ENCODE data around the gene PRSS22. TPM values are rescaled to one million over a fixed set of nuclear protein-coding genes. Genes with fewer than 3 reads are reported as not detected.

The PRSS22 gene
- polyA plus RNA-seq, 10 donors, result 0.83 to 0.94 TPM; not detected in 8

DNA sequence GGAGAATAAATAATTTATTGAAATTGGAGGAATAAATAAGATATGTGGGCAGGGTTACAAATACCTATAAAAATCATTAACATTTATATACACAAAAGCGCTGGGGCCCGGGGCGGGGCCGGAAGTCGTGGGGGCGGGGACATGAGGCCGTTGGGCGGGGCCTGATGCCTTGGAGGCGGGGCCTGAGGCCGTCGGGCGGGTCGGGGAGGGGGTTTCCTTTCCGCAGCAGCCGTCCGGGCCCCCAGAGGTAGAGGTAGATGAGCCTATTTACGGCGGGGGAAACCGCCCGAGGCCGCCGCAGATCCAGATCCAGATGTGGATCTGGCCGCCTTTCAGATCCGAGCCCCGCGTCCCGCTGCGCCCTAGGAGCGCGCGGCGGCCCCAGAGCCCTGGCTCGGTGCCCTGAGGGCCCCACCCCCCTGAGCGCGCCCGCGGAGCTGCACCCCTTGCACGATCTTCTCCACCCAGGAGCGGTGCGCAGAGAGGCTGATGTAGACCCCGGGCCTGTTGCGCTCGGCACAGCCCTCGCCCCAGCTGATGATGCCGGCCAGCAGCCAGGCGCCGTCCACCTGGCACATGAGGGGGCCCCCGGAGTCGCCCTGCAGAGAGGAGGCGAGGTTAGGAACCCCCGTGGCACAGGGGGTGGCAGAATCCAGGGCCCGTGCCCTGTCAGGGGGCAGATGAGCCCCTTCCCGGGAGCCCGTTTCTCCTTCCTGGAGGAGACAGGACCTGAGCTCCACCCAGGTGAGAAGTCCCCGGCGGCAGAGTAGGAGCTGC, 5.1 kb downstream of the PRSS22 start:
- DNase-seq, result no peak

DNA sequence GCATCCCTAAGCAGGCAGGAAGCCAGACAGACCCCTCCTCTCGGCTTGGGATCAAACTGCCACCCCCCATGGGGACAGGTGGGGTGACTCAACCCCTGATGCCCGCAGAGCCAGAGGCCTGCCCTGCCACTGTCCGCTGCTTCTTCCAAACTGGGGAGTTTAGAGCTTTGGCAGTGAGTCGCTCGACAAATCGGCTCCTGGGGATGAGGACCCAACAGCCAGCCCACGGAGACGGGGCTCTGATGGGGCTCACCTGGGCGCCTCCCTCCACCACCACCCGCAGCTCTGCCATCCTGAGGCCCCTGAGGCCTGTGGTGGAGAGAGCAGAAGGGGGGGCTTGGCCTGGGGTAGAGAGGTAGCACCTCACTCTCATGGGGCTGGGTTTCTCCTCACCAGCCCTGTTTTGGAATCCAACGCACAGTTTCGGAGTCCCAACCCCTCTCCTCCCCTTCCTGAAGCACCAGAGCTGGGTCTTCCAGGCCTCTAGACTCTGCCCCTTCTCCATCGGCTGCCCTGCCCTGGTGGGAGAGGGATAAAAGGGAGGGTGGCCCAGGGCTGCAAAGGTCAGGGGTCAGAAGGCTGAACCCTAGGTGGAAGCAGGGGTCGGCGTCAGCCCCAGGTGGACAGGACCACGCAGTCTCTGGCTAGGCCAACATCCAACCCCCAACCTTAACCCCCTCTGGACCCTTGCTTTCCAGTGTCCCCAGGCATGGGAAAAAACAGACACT, 5.8 kb downstream of the PRSS22 start:
- no peak for DNase-seq

DNA sequence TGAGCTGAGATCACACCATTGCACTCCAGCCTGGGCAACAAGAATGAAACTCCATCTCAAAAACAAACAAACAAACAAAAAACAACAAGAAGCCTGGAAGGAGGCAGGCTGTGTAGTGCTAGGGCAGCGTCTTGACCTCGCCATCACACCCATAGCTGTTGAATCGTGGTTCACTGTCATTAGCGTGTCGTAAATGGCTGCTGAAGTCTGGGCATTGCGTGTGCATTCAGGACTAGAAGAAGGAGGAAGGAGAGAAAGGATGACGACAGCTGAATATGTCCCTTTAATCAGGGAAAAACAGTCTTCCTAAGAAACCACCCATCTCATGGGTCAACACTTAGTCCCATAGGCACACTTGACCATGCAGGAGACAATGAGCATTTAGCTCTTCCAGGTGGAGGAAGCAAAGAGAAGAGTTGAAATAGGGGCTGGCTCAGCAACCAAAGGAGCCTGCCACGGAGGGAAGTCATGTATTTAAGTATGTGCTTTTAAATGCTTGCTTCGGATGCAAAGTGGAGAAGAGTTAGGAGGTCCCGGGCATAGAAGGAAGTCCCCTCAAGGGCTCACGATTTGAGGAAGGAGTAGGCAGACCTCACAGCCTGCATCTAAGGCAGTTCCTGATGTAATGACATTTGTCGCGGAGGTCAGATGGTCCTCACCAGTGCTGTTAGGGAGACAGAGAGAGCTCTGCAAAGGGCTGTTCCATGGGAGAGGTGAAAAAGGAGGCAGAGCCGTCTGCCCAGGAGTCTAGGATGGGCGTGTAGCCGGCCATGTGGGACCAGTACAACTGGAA, 8.8 kb downstream of the PRSS22 start:
- DNase-seq, result no peak

DNA sequence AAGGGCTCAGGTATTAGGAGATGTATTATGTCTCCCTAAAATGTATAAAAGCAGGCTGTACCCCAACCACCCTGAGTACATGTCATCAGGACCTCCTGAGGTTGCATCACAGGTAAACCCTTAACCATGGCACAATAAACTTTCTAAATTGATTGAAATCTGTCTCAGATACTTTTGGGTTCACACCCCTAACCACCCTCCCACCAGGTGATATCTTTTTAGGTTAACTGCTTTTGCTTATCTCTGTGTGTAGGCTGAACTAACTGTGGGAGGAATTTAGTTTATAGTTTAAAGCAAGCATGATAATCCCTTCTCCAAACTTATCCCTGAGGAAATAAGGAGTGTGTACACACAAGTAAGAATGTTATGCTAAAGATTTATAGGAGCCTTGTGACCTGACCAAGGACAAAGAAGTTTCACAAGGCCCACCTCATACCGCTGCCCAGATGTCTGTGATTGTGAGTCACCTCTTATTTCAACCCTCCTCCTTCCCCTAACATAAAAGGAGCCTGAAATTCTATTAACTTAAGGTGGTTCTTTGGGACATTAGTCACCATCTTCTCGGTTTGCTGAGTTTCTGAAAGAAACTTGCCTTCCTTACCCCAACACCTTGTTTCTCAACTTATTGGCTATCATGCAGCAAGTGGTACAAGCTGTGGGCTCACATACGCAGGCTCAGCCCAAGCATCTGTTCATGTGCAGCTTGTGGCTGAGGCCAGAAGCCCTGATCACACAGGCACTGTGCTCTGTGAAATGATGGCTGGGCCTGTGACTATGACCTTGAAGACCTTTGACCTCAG, 11.3 kb downstream of the PRSS22 start:
- no peak for DNase-seq

DNA sequence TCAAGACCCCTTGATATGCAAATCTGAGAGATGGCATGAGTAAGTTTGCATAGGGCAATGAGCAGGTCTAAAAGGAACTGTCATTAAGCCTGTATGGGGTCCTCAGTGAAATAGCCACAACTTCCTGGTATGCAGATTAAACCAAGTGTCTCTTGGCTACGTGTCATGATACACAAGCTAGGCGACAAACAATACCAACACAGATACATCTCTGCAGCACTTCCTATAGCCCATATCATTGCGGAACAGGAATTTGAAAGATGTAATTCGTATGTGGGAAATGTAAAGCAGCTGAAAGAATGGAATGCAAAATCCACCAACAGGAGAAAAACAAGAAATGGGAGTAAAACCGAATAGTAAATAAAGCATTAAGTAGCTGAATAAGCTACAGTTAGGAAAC, 12.9 kb downstream of the PRSS22 start:
- no peak for DNase-seq

DNA sequence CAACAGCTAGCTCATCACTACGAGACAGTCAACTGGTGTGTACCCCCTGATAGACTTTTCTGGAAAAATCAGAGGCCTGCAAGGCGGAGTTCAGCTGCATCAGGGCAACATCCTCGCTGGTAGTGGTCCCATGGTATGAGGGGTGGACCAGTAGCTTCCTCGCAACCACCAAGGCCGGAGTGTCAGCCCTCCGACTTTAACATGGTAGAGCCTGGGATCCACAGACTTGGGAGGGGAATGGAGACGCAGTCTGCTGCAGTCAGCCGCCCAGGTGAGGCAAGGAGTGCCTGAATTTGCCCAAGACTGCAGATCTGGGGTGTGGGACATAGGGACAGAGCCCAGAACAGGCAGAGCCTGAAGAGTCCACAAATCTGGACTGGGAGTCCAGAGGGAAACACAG, 14.4 kb downstream of the PRSS22 start:
- DNase-seq, result no peak

DNA sequence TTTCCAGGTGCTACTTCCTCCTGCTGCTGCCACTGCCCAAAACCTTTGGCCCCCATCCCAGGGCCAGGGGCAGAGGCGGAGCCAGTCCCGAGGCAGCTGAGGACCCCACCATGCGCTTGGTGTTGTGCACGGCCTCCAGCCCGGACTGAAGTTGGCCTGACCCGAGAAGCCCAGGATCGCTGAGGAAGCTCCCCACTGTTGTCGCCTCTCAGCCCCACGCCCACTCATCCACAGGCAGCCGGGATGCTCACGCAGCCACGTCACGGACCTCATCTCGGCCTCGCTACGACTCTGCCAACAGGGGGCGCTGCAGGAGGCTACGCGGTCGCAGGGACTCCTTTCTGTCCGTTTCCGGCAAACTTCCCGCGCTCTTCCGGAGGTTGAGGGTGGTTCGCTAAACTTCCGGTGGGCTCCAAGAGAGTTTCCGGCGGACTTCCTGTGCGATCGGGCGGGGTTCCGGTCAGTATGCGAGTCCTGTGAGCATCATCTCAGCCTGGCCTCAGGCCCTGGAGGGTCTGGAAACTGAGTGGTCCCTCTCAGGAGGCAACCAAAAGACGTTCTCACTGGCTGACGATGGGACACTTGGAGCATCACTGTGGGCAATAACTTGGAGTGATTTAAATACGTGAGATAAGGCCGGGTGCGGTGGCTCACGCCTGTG, 15.5 kb downstream of the PRSS22 start:
- peak in 2 of 3 donors; percentile 50 to 55 for DNase-seq

DNA sequence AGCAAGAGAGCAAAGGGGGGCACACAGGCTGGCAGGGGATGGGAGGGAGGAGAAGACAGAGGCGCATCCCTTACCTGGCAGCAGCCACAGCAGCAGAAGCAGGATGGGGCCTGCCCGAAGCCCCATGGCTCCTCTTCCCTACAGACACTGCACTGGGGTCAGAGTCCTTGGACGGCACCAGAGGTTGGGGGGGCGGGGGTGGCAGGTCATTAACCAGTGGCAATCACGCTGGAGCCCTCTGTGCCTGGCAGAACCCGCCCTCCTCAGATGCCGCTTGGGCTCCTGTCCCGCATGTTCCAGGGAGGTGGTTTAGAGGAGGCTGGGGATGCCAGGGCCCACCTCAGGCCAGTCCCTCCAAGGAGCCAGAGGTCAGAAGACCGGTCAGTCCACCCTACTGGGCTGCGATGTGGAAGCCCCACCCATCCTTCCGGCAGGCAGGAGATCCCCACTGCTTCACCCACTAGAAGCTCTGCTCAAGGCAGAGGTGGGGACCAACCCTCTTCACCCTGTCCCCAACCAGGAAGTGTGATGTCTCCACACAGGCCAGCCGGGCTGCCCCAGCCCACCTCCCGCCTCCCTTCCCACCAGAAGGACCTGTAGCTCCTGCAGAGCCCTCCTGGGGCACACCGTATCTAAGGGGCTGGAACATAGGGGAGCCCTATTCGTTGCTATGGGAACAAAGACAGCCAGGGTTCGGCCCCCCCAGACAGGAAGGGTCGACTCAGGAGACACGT, 16.2 kb downstream of the PRSS22 start:
- DNase-seq, result no peak

DNA sequence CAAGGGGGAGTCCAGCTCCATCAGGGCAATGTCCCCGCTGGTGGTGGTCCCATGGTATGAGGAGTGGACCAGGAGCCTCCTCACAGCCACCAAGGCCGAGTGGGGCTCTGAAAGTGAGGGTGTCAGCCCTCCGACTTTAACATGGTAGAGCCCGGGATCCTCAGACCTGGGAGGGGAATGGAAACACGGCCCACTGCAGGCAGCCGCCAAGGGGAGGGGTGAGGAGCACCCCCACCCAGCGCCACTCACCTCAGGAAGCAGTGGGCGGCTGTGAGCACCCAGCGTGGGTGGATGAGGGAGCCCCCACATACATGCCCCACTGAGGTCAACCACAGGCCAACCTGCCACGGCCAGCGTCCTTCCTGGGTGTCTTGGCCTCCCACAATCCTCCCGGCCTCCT, 17.1 kb downstream of the PRSS22 start:
- DNase-seq, result no peak

DNA sequence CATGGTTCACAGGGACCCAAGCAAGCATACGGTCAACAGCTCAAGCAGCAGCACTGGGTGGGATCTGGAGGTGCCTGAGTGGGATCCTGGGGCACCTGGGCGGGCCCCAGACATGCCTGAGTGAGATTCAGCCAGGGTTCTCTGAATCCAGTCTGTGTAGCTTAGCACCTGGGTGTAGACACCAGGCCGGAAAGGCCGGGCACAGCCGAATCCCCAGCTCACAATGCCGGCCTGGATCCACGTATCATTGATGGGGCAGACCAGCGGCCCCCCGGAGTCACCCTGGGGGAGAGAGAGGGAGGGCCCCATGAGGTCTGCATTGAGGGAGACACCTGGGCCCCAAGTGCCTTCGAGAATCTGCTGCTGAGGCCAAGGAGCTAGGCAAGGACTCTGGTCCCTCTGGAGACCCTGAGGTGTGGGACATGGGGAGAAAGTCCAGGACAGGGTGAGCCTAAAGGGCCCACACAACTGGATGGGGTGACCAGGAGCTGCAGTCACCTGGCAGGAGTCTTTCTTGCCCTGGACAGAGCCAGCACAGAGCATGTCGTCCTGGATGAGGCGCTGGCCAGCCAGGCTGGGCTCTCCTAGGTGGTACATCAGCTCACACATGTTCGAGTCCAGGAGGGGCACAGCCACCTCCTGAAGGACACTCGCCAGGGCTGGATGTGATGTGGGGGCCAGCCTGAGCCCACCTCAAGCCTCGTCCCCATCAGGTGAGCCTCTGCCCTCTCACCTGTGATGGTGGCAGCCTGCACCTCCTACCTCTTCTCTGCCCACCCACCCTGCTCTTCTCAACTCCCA, 18.1 kb downstream of the PRSS22 start:
- no peak for DNase-seq

DNA sequence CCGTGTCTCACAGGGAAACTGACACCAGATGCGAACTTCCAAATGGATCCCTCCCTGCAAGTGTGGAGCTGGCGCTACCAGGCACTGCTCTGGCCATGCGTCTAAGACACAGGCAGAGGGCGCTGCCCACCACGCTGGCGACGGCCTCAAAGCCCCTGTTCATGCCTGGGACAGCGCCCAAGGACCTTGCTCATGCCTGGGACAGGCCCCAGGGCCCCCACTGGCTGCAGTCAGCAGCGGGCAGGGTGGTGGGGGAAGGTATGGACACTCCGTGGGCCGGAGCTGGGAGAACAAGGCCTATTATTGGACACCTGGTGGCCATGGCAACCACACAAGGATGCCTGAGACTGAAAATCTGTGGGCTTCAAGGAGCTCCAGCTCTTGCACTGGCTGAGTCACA, 19.0 kb downstream of the PRSS22 start:
- DNase-seq, result peak; percentile 49 to 65 (median 49)

DNA sequence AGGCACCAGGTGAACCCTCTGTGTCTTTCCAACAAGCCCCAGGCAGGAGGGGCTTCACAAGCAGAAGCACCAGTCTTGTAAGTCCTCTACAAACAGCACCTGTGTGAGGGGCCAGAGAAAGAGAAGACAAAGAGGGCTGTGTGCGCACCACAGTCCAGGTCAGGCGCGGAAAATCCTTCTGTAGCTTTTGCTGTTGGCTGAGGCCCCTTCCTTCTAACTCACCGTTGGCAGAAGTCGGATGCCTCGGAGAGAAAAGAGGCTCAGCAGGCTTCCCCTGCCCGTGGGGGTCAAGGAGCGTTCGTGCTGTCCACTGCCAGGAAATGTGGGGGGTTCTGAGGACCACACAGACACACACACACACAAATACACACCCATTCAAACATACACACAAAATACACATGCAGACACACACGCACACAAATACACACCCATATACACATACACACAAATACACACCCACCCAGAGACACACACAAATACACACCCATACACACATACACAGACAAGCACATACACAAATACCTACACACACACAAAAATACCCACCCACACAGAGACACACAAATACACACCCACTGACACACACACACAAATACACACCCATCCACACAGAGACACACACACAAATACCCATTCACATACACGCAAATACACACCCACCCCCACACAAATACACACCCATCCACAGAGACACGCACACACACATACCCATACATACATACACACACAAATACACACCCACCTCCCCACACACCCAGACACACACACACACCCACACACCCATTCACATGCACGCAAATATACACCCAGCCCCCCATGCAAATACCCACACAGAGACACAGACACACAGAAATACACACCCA, 21.1 kb downstream of the PRSS22 start:
- no peak for DNase-seq

DNA sequence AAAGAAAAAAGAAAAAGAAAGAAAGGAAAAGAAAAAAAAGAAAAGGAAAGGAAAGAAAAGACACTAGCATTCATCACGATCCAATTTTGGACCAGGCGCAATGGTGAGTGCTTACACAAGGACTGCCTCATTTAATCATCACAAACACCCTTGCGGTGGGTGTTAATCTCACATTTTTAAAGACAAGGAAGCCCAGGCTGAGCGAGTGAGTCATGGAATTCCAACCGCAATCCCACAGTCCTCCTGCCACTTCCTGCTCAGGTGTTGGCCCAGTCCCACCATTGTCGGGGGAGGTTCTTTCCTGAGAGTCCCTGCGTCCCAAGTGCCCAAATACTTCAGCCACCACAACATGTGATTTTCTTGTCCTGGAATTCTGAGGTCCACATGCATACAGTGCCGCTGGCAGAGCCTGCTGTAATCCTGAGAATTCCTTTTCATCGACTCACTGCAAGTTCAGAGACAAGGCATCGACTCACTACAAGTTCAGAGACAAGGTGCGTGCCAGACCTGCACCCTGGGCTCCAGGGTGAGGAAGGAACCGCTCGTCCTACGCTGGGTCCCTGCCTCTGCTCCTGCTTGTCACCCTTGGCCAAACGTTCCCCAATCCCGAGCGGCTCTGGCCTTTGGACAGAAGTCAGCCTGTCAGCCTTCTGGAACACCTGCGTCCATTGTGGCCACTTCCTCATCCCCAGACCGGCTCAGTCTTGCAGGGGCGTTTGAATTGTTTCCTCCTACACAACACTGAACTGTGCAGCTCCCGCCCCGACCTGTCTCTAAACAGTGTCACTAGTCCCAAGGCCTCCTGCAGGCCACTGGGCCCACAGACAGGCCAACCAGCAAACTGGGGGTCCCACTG, 22.1 kb downstream of the PRSS22 start:
- peak in 1 of 3 donors; percentile 97 for DNase-seq

DNA sequence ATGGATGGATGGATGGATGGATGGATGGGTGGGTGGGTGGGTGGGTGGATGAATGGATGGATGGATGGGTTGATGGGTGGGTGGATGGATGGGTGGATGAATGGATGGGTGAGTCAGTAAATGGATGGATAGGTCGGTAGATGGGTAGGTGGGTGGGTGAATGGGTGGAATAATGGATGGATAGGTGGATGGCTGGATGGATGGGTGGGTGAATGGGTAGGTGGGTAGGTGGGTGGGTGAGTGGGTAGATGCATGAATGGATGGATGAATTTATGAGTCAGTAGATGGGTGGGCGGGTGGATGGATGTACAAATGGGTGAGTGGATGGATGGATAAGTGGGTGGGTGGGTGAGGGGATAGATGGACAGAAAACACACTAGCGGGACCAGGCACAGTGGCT, 23.0 kb downstream of the PRSS22 start:
- no peak for DNase-seq

DNA sequence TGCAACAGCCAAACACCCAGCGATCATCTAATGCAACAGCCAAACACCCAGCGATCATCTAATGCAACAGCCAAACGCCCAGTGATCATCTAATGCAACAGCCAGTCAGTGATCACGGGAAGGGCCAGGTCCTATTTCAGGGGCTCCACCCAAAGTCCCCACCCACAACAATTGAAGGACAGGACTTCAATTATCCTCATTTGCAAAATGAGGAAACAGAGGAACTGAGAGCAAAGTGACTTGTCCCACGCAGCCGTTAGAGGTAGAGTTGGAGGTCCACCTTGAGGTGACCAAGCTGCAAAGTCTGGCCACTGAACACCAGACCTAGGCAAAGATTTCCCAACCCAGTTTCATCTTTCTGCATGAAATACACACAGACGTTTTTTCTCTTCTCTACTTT, 24.2 kb downstream of the PRSS22 start:
- DNase-seq, result no peak

DNA sequence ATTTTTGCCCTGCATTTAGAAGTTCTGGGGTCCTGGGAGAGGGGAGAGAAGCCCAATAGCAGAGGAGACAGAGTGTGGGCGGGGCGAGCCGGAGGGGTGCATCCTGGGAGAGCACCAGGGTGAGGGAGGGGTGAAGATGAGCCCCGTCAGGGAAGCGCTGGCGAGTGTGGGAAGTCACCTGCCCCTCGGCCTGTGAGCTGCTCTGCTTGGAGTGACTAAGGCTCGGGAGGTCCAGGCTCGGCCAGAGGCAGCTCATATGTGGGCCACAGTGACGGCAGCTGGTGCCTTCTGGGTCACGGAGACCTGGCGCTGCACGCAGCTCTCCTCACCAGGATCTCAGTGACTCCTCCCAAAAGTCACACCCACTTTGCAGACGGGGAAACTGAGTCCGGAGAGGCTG, 26.8 kb downstream of the PRSS22 start:
- no peak for DNase-seq

DNA sequence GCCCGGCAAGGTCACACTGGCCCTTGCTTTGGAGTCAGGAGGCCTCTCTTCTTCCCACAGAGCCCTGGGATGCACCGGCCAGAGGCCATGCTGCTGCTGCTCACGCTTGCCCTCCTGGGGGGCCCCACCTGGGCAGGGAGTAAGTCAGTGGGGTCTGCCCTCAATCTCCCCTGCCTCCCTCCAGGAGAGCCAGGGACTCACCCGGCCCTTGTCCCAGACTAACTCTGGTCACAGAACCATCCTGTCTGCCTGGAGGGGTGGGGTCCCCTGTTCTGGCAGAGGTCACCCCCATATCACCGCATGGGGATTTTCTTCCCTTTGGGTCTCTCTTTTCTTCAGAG, 27.6 kb downstream of the PRSS22 start:
- no peak for DNase-seq
